ENCODE measurements around the gene SLC5A11.

The SLC5A11 gene

DNA sequence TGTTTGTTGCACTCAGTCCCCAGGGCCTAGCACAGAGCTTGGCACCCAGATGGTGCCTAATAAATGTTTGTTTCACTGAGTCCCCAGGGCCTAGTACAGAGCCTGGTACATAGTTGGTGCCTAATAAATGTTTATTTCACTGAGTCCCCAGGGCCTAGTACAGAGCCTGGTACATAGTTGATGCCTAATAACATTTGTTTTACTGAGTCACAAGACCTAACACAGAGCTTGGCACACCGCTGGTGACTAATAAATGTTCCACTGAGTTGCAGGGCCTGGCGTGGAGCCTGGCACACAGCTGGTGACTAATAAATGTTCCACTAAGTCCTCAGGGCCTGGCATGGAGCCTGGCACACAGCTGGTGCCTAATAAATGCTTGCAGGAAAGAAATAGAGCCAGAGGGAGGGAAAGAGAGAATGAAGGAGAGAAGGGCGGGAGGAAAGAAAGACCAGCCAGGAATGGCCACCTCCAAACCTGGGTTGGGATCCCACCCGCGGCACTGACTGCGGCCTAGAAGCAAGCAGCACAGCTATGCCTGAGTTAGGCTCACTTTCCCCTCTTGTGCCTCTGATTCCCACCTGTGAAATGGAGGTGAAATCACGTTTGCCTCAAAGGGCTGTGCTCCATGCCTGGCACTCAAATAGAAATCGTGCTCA lies 7.5 kb downstream of the SLC5A11 start:
- TF ChIP-seq CSDC2 (CRISPR knock-in tag; IDR thresholded peaks at IDR 0.05) (no peak), ZNF565 (CRISPR knock-in tag; conservative IDR thresholded peaks at IDR 0.05; ENCODE audit: low read depth) (no peak), SNAI2 (CRISPR knock-in tag; IDR thresholded peaks at IDR 0.05) (no peak)
- no peak for ATAC-seq

DNA sequence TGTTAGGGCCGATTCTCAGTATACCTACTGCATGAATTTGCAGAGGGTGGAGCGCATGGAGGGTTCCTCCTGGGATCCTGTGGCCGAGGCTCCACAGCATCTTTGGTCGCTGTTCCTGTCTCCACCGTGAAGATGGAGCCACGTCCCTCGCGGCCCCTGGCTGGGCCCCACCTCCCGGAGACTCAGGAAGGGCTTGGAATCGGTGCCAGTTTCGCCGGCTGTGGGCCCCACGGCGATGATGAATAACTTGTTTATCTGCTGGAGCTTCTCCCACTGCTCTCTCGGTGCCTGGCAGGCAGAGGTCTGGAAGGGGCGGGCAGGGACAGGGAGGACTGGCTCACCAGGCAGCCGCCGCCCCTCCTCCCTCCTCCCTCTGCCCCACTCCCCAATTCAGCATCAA lies 8.1 kb downstream of the SLC5A11 start:
- TF ChIP-seq CSDC2 (CRISPR knock-in tag; IDR thresholded peaks at IDR 0.05): no peak
- no peak for TF ChIP-seq GLIS3 (CRISPR knock-in tag; IDR thresholded peaks at IDR 0.05)
- TF ChIP-seq, protein P1, sequence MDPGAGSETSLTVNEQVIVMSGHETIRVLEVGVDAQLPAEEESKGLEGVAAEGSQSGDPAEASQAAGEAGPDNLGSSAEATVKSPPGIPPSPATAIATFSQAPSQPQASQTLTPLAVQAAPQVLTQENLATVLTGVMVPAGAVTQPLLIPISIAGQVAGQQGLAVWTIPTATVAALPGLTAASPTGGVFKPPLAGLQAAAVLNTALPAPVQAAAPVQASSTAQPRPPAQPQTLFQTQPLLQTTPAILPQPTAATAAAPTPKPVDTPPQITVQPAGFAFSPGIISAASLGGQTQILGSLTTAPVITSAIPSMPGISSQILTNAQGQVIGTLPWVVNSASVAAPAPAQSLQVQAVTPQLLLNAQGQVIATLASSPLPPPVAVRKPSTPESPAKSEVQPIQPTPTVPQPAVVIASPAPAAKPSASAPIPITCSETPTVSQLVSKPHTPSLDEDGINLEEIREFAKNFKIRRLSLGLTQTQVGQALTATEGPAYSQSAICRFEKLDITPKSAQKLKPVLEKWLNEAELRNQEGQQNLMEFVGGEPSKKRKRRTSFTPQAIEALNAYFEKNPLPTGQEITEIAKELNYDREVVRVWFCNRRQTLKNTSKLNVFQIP (CRISPR knock-in tag; IDR thresholded peaks at IDR 0.05; ENCODE audit: borderline replicate concordance, low read depth): no peak
- TF ChIP-seq, protein P2, sequence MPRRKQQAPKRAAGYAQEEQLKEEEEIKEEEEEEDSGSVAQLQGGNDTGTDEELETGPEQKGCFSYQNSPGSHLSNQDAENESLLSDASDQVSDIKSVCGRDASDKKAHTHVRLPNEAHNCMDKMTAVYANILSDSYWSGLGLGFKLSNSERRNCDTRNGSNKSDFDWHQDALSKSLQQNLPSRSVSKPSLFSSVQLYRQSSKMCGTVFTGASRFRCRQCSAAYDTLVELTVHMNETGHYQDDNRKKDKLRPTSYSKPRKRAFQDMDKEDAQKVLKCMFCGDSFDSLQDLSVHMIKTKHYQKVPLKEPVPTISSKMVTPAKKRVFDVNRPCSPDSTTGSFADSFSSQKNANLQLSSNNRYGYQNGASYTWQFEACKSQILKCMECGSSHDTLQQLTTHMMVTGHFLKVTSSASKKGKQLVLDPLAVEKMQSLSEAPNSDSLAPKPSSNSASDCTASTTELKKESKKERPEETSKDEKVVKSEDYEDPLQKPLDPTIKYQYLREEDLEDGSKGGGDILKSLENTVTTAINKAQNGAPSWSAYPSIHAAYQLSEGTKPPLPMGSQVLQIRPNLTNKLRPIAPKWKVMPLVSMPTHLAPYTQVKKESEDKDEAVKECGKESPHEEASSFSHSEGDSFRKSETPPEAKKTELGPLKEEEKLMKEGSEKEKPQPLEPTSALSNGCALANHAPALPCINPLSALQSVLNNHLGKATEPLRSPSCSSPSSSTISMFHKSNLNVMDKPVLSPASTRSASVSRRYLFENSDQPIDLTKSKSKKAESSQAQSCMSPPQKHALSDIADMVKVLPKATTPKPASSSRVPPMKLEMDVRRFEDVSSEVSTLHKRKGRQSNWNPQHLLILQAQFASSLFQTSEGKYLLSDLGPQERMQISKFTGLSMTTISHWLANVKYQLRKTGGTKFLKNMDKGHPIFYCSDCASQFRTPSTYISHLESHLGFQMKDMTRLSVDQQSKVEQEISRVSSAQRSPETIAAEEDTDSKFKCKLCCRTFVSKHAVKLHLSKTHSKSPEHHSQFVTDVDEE (CRISPR knock-in tag; IDR thresholded peaks at IDR 0.05): no peak
- no peak for TF ChIP-seq ZC3H10 (CRISPR knock-in tag; IDR thresholded peaks at IDR 0.05)
- no peak for TF ChIP-seq ISL1 (CRISPR knock-in tag; IDR thresholded peaks at IDR 0.05)
- TF ChIP-seq ZNF8 (CRISPR knock-in tag; IDR thresholded peaks at IDR 0.05): no peak
- no peak for TF ChIP-seq ZFP3 (CRISPR knock-in tag; IDR thresholded peaks at IDR 0.05)
- no peak for TF ChIP-seq BACH2 (CRISPR knock-in tag; IDR thresholded peaks at IDR 0.05; ENCODE audit: borderline replicate concordance)
- TF ChIP-seq, protein P3, sequence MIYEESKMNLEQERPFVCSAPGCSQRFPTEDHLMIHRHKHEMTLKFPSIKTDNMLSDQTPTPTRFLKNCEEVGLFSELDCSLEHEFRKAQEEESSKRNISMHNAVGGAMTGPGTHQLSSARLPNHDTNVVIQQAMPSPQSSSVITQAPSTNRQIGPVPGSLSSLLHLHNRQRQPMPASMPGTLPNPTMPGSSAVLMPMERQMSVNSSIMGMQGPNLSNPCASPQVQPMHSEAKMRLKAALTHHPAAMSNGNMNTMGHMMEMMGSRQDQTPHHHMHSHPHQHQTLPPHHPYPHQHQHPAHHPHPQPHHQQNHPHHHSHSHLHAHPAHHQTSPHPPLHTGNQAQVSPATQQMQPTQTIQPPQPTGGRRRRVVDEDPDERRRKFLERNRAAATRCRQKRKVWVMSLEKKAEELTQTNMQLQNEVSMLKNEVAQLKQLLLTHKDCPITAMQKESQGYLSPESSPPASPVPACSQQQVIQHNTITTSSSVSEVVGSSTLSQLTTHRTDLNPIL (CRISPR knock-in tag; IDR thresholded peaks at IDR 0.05; ENCODE audit: low read depth): no peak
- no peak for TF ChIP-seq ZNF565 (CRISPR knock-in tag; conservative IDR thresholded peaks at IDR 0.05; ENCODE audit: low read depth)
- TF ChIP-seq ZFP30 (CRISPR knock-in tag; IDR thresholded peaks at IDR 0.05): no peak
- TF ChIP-seq SNAI2 (CRISPR knock-in tag; IDR thresholded peaks at IDR 0.05): no peak
- TF ChIP-seq ZNF70 (CRISPR knock-in tag; IDR thresholded peaks at IDR 0.05): no peak
- TF ChIP-seq TOX (CRISPR knock-in tag; IDR thresholded peaks at IDR 0.05; ENCODE audit: borderline replicate concordance): no peak
- TF ChIP-seq, protein P4, sequence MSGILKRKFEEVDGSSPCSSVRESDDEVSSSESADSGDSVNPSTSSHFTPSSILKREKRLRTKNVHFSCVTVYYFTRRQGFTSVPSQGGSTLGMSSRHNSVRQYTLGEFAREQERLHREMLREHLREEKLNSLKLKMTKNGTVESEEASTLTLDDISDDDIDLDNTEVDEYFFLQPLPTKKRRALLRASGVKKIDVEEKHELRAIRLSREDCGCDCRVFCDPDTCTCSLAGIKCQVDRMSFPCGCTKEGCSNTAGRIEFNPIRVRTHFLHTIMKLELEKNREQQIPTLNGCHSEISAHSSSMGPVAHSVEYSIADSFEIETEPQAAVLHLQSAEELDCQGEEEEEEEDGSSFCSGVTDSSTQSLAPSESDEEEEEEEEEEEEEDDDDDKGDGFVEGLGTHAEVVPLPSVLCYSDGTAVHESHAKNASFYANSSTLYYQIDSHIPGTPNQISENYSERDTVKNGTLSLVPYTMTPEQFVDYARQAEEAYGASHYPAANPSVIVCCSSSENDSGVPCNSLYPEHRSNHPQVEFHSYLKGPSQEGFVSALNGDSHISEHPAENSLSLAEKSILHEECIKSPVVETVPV (CRISPR knock-in tag; IDR thresholded peaks at IDR 0.05): no peak
- TF ChIP-seq TCF4 (CRISPR knock-in tag; IDR thresholded peaks at IDR 0.05; ENCODE audit: borderline replicate concordance): no peak
- ATAC-seq: peak; percentile 77

DNA sequence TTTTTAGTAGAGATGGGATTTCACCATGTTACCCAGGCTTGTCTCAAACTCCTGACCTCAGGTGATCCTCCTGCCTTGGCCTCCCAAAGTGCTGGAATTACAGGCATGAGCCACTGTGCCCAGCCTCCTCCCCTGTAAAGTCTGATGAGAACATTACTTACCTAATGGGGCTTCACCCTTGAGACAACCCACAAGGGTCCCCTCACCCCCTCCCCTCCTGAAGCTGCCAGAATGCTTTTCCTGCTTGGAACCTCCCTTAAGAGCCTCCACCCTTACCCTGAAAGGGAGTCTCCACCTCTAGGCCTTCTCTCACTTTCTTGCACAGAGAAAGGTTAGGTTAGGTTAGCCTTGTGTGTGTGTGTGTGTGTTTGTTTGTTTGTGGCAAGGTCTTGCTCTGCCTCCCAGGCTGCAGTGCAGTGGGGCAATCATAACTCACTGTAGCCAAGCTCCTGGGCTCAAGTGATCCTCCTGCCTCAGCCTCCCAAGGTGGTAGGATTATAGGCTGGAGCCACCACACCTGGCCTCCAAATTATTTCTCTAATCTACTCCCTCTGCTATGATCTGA lies 8.9 kb downstream of the SLC5A11 start:
- no peak for ATAC-seq

DNA sequence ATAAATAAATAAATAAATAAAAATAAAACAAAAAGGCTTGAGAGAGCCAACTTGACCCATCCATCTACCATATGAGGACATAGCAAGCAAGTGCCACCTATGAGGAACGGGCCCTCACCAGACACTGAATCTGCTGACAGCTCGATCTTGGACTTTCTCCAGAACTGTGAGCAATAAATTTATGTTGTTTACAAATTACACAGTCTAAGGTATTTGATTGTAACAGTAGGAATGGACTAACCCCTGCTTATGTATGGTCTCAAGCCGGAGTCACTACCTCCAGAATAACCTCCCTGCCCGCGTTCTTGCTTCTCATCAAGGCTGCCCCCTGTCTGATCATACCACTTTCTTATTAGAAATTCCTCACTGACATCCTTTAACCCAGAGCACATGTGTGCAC lies 9.9 kb downstream of the SLC5A11 start:
- TF ChIP-seq ZFP3 (CRISPR knock-in tag; IDR thresholded peaks at IDR 0.05) (no peak), TCF4 (CRISPR knock-in tag; IDR thresholded peaks at IDR 0.05; ENCODE audit: borderline replicate concordance) (no peak), ZC3H10 (CRISPR knock-in tag; IDR thresholded peaks at IDR 0.05) (no peak), PPARA (CRISPR knock-in tag; IDR thresholded peaks at IDR 0.05; ENCODE audit: borderline replicate concordance) (no peak), ESRRG (CRISPR knock-in tag; IDR thresholded peaks at IDR 0.05) (no peak)
- TF ChIP-seq, protein P3 (CRISPR knock-in tag; IDR thresholded peaks at IDR 0.05; ENCODE audit: low read depth): no peak
- TF ChIP-seq, protein P5, sequence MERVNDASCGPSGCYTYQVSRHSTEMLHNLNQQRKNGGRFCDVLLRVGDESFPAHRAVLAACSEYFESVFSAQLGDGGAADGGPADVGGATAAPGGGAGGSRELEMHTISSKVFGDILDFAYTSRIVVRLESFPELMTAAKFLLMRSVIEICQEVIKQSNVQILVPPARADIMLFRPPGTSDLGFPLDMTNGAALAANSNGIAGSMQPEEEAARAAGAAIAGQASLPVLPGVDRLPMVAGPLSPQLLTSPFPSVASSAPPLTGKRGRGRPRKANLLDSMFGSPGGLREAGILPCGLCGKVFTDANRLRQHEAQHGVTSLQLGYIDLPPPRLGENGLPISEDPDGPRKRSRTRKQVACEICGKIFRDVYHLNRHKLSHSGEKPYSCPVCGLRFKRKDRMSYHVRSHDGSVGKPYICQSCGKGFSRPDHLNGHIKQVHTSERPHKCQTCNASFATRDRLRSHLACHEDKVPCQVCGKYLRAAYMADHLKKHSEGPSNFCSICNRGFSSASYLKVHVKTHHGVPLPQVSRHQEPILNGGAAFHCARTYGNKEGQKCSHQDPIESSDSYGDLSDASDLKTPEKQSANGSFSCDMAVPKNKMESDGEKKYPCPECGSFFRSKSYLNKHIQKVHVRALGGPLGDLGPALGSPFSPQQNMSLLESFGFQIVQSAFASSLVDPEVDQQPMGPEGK (CRISPR knock-in tag; IDR thresholded peaks at IDR 0.05; ENCODE audit: borderline replicate concordance): no peak
- TF ChIP-seq, protein P1 (CRISPR knock-in tag; IDR thresholded peaks at IDR 0.05; ENCODE audit: borderline replicate concordance, low read depth): no peak
- TF ChIP-seq, protein P4 (CRISPR knock-in tag; IDR thresholded peaks at IDR 0.05): no peak
- ATAC-seq: no peak

More for the DNA sequence above, 8.9 kb downstream of the SLC5A11 start:
- TF ChIP-seq GLIS3 (CRISPR knock-in tag; IDR thresholded peaks at IDR 0.05) (no peak), RARB (CRISPR knock-in tag; IDR thresholded peaks at IDR 0.05) (no peak), OSR1 (CRISPR knock-in tag; IDR thresholded peaks at IDR 0.05) (no peak), ARNTL (CRISPR knock-in tag; IDR thresholded peaks at IDR 0.05; ENCODE audit: borderline replicate concordance, low read depth) (no peak), ZNF8 (CRISPR knock-in tag; IDR thresholded peaks at IDR 0.05) (no peak), ZNF70 (CRISPR knock-in tag; IDR thresholded peaks at IDR 0.05) (no peak)
